HG02798 (cell line): ENCODE measurements around the gene REC8.
"Not testable (repeated sequence)": the region's sequence is repeated elsewhere in the genome, so short reads cannot be mapped to it uniquely, and the experiment has no call there.

Experiments
- ATAC-seq: cut with Tn5 transposase; IDR thresholded peaks from one replicate; pipeline ENCODE4 v1.9.1; 2021; ENCODE audit warnings: mild to moderate bottlenecking; ENCODE audit not compliant: unreplicated experiment, poor library complexity

REC8 gene

DNA sequence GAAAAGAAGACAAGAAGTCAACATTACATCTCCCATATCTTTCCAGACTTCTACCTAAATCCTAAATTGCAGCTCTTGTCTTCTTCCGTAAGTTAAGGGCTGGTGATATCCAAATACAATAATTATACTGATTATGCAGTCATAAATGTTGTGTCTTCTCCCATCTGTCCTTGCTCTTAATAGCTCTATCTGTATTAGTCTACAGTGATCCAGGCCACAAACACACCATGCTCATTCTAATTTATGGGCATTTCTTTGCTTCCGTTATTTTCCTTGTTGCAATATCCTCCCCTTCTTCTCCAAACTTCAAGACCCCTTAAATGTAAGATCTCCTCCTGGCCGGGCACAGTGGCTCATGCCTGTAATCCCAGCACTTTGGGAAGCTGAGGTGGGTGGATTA lies 47.6 kb downstream of the REC8 start:
- no peak for ATAC-seq

DNA sequence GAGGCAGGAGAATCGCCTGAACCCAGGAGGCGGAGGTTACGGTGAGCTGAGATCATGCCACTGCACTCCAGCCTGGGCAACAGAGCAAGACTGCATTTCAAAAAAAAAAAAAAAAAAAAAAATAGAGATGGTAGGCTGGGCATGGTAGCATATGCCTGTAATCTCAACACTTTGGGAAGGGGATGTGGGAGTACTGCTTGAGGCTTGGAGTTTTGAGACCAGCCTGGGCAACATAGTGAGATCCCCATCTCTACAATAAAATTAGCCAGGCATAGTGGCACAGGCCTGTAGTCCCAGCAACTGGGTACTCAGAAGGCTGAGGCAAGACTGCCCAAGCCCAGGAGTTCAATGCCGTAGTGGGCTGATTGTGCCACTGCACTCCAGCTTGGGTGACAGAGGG lies 51.1 kb downstream of the REC8 start:
- ATAC-seq: not testable (repeated sequence)

DNA sequence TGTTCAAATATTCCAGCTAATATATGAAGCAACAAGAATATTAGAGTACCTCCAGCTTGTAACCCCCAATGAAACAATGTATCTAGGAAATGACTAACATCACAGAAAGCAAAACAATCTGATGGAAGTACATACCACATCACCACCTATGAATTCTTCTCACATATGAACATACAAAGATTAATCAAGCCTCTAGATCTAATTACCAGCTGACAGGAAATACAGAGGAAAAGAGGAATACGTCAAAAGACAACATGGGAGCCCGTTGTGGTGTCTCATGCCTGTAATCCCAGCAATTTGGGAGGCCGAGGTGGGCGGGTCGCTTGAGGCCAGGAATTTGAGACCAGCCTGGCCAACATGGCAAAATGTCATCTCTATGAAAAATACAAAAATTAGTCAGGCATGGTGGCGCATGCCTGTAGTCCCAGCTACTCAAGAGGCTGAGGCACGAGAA lies 52.8 kb downstream of the REC8 start:
- no peak for ATAC-seq

DNA sequence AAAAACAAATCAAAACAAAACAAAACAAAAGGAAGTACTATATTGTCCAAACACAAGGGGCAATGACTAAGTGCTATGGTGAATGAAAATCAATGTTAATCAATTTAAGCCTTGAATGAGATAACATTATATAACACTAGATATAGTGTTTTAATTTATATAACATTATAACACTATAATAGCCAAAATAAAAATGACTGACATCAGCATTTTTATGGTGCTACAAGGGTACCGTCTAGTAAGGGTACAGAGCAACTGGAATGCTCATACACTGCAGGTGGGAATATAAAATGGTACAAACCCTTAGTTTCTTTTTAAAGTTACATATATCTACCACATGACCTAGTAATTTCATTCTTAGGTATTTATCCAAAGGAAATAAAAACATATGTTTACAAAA lies 54.6 kb downstream of the REC8 start:
- no peak for ATAC-seq

DNA sequence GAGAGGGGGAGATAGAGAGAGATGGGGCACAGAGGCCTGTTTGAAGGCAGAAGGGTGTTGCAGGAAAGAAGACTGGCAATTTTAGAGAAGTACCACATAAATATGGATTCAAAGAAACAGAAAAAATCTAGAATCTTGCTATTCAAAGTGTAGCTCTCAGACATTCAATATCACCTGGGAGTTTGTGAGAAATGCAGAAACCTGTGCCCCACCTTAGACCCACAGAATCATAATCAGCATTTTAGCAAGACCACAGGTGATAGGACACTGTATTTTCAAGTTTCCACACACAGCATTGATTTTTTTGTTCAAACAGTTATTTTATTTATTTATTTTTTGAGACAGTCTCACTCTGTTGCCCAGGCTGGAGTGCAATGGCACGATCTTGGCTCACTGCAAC lies 57.0 kb downstream of the REC8 start:
- ATAC-seq: no peak
